GM19395 (cell line): ENCODE data around the gene KLHL13.
"Not testable (repeated sequence)": the region's sequence is repeated elsewhere in the genome, so short reads cannot be mapped to it uniquely, and the experiment has no call there.

ENCODE experiments used
- ATAC-seq: cut with Tn5 transposase; IDR thresholded peaks from one replicate; pipeline ENCODE4 v1.9.1; 2021; ENCODE audit warnings: mild to moderate bottlenecking, moderate library complexity; ENCODE audit not compliant: unreplicated experiment

The KLHL13 gene

DNA sequence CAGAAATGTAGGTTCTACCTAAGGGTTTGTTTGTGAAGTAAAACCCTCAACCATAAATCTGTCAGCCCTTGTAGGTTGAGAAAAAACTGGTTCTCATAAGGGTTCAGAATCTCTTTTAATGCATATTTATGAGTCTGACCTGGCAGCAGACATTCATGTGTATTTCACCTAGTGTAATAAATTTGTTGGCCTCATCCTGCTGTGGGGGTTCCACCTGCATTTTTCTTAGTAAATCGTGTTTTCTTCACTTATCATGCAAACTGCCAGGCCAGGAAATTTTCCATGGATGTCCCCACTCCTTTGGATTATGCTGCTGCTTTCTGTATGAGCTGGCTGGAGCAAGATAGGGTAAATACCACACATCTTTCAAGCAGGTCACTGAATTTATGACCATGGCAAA lies 42.4 kb downstream of the KLHL13 start:
- ATAC-seq = no peak

DNA sequence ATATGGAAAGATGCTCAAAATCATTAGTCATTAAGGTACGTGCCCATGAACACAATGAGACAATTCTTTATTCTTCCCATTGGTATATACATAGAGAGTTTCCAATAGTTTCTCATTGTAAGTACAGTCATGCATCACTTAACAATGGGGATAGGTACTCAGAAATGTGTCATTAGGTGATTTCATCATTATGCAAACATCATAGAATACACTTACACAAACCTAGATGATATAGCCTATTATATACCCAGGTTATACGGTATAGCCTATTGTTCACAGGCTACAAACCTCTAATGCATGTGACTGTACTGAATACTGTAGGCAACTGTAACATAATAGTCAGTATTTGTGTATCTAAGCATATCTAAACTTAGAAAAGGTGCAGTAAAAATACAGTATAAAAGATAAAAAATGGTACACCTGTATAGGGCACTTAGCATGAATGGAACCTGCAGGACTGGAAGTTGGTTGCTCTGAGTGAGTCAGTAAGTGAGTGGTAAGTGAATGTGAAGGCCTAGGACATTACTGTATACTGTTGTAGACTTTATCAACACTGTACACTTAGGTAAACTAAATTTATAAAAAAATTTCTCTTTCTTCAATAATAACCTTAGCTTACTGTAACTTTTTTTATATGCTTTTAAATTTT lies 49.6 kb downstream of the KLHL13 start:
- no peak for ATAC-seq

- peak; percentile 84 for ATAC-seq
Measured at GRCh38 chrX:118062817-118063615, 53.6 kb downstream of the KLHL13 start.

DNA sequence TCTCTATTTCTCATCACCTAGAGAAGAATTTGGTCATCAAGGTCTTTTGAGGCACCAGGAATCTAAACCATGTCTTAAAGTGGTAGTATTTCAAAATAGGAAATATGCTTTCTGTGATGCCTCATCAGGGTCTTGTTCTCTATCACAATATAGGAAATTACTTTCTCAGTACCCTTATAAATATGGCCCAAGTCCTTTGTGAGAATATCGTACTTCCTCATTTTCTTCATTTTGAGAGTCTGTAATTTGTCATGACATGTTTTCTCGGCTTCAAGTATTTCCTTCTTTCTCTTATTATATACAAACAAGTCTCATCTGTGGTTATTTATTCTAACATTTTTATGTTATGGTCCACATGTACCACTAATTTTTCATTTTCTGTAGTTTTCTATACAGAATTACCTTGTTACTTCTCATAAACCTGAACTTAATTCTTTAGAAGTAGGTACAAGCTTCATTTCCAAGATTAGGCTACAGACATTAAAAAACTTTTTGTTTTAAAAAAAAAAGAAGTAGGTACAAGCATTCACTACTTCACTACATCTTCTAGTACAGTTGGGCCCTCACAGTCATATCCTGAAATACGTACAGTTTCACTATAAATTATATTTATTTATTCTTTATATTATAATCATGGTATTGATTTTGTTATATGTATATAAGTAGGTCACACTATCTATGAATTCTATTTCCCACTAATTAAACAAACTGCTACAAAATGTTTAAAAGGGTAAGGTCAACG lies 54.4 kb downstream of the KLHL13 start:
- peak; percentile 59 for ATAC-seq

- ATAC-seq = no peak
Measured at GRCh38 chrX:118058924-118059323, 57.7 kb downstream of the KLHL13 start.

DNA sequence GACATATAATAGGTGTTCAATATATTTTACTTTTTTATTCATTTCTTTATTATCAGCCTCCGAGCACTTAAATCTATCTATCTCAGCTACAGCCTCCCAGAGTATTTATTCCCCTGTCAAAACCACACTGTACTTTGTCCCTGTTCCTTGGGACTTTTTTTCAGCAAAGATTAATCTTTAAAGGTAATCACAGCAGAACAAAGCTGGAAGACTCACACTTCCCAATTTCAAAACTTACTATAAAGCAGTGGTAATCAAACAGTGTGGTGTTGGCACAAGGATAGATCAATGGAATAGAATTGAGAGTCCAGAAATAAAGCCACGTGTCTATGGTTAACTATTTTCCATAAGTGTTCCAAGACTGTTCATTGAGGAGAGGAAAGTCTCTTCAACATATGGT lies 59.7 kb downstream of the KLHL13 start:
- no peak for ATAC-seq

- ATAC-seq = no peak
Measured at GRCh38 chrX:118049713-118050112, 66.9 kb downstream of the KLHL13 start.

- ATAC-seq = peak; percentile 60
Measured at GRCh38 chrX:118047446-118048186, 69.0 kb downstream of the KLHL13 start.

DNA sequence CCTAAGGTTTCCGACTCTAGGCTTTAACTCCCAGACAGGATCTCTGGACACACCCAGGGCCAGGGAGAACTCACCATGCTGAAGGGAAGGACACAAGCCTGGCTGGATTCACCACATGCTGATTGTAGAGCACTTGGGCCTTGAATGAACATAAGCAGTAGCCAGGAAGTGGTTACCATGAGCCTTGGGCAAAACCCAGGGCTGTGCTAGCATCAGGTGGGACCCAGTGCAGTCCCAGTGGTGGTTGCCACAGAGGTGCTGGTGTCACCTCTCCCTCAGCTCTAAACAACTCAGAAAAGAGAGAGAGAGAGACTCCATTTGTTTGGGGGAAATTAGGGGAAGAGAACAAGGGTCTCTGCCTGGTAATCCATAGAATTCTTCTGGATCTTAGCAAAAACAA lies 77.0 kb downstream of the KLHL13 start:
- no peak for ATAC-seq

DNA sequence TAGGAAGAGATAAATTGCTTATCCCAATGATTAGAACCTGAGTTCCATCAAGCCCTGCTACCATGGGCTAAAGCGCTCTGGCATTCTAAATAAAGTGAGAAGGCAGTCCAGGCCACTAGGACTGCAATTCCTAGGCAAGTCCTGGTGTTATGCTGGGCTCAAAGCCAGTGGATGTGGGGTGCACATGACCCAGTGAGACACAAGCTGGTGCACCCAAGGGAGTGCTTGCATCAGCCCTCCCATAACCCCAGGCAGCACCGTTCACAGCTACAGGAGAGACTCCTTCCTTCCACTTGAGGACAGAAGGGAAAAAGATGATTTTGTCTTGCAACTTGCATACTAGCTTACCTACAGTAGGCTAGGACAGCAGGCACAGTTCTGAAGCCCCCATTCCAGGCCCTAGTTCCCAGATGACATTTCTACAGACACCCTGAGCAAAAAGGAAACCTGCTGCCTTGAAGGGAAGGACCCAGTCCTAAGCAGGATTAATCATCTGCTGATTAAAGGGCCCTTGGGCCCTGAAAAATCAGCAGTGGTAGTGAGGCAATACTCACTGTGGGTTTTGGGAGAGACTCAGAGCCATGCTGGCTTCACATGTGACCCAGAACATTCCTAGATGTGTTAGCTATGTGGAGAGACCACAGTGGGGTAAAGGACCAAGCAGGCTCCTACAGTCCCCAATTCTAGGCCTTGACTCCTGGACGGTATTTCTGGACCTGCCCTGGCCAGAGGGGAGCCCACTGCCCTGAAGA lies 77.8 kb downstream of the KLHL13 start:
- ATAC-seq = no peak

DNA sequence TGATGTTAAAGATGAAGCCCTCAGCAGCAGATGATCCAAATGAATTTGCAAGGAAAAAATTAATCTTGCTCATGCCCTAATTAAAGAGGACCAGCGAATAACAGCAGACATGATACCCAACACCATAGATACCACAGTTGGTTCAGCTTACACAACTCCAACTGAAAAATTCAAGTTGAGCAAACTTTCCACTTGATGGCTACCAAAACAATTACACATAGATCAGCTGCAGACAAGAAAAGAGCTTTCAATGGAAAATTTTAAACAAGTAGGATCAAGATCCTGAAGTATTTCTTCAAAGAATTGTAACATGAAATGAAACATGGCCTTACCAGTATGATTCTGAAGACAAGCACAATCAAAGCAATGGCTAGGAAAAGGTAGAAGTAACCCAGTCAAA lies 90.0 kb downstream of the KLHL13 start:
- ATAC-seq = no peak

DNA sequence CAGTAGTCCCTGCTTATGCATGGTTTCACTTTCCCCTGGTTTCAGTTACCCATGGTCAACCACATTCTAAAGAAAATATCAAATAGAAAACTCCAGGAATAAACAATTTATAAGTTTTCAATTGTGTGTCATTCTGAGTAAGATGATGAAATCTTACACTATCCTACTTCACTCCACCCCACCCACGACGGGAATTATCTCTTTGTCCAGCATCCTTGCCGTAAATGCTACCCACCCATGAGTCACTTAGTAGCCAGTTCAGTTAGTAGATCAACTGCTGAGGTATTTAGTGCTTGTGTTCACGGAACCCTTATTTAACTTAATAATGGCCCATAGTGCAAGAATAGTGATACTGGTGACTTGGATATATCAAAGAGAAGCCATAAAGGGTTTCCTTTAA lies 91.4 kb downstream of the KLHL13 start:
- no peak for ATAC-seq

DNA sequence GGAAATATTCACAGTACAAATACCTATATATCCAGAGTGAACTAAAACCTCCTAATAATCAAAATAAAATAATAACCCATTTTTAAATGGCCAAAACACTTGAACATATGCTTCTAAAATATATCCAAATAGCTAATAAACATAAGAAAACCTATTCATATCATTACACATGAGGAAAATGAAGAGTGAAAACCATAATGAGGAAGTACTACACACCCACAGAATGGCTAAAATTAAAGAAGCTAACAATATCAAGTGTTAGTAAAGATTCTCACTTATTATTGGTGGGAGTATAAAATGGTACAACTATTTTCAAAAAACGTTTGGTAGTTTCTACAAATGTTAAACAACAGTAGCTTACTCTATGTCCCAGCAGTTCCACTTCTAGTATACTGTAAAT lies 92.1 kb downstream of the KLHL13 start:
- ATAC-seq = no peak

- ATAC-seq = no peak
Measured at GRCh38 chrX:118022753-118023152, 93.9 kb downstream of the KLHL13 start.

DNA sequence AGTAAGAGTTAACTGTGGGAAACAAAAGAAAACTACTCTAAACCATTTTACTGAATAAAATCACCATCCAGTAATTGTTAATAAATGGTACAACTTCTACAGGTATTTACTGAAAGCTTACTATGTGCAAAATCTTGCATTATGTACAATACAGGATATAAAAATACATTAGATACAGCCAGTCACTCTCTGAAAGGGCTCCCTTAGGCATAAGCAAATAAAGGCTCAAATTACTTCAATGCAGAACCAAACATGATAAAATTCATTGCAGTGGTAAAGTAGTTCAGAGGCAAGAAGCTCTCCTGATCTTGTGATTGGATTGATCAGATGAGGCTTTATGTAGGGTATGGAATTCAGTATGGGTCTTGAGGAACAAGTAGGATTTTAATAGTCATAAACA lies 100.2 kb downstream of the KLHL13 start:
- no peak for ATAC-seq

DNA sequence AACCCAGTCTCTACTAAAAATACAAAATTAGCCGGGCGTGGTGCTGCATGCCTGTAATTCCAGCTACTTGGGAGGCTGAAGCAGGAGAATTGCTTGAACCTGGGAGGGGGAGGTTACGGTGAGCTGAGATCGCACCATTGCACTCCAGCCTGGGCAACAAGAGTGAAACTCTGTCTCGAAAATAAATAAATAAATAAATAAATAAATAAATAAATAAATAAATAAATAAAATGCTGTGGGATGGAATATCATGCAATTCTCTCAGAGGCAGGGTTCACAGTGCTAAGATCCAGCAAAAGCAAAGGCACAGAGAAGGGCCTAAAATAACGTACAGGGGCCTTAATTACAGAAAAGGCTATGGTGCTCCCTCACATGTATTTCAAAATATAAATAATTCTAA lies 114.2 kb downstream of the KLHL13 start:
- not testable (repeated sequence) for ATAC-seq

DNA sequence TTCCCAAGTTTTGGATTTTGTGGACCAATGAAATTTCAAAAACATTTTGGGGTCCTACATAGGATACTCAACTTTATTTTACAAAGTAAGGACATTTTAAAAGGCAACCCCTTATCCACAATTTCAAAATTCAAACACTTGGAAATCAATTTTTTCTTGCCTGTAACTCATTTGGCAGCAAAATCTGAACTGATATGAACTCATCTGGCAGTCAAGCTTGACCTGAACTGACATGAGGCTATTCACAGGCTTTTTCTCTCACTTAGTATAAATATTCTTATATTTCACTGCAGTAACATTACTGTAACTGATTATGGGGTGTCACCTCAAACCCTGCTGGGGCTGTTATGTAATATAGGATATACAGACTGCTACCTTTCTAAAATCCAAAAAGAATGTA lies 116.1 kb downstream of the KLHL13 start:
- ATAC-seq = no peak

- no peak for ATAC-seq
Measured at GRCh38 chrX:117998171-117998570, 118.4 kb downstream of the KLHL13 start.

GRCh38 chrX:117996918-117997480 lies 119.6 kb downstream of the KLHL13 start:
- no peak for ATAC-seq

DNA sequence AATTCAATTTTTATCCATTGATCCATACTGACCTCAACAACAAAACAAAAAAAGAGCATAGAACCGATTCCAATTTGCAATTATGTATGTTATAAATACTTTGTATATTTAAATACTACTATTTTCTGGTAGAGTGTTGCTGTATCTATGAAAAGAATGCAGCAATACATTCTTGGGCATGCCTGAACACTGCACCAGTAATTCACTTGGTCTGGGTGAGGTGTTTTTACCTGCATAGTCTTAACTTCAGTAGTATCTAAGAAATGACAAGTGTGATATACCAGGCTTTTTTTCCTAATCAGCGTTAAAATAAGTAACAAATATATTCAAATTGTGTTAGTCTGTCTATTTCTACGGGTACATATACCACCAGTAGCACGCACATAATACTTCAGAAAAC lies 120.2 kb downstream of the KLHL13 start:
- no peak for ATAC-seq
